HG02642 (cell line): ENCODE data around the gene STN1.

ENCODE experiments used
- ATAC-seq: cut with Tn5 transposase; IDR thresholded peaks from one replicate; pipeline ENCODE4 v1.9.1; 2021; ENCODE audit warnings: mild to moderate bottlenecking; ENCODE audit not compliant: unreplicated experiment, poor library complexity

STN1 gene

DNA sequence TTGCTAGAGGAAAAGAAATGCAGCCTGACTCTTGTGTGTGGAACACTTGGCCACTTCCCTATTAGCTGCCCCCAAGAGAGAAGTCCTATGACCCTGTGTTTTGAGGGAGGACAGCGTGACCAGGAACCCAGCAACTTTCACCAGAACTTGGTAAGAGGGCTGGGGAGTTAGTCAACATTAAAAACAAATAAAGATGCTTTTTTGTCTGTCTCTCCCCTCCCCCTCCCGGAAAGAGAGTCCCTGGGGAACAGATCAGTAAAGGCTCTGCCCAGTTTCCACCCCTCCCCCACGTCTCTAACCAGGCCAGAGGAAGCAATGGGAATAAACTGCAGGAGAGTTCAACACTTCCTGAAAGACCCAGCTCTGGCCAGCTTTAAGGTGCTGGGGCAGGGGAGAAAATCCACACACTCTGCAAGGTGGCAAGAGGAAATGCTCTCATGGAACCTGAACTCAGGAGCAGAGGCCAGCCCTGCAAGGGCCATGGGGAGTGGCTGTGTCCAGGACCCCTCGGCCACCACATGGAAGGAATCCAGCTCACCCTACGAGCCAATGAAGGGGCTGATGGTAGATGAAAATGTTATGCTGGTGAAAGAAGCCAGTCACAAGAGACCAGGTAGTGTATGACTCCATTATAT is 84.1 kb downstream of the STN1 start:
- ATAC-seq = no peak

DNA sequence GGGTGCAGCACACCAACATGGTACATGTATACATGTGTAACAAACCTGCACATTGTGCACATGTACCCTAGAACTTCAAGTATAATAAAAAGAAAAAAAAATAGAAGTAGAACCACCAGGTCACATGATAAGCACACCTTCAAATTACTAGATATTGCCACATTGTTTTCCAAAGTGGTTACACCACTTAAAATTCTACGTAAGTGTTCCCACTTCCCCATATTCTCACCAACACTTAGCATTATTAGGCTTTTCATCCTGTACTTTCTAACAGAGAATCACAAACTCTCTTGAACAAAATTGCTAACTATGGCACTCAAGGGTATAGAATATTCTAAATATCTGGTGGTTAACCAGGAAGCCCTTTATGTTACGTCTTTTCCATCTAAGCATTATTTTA is 85.2 kb downstream of the STN1 start:
- no peak for ATAC-seq
